HG03460 (cell line): ENCODE measurements around the gene POMT1.
A peak's percentile ranks its signal among the peaks of the same experiment; 100 is the strongest.

ENCODE experiments used
- ATAC-seq: cut with Tn5 transposase; IDR thresholded peaks from one replicate; pipeline ENCODE4 v1.9.1; 2021; ENCODE audit not compliant: unreplicated experiment

The POMT1 gene

DNA sequence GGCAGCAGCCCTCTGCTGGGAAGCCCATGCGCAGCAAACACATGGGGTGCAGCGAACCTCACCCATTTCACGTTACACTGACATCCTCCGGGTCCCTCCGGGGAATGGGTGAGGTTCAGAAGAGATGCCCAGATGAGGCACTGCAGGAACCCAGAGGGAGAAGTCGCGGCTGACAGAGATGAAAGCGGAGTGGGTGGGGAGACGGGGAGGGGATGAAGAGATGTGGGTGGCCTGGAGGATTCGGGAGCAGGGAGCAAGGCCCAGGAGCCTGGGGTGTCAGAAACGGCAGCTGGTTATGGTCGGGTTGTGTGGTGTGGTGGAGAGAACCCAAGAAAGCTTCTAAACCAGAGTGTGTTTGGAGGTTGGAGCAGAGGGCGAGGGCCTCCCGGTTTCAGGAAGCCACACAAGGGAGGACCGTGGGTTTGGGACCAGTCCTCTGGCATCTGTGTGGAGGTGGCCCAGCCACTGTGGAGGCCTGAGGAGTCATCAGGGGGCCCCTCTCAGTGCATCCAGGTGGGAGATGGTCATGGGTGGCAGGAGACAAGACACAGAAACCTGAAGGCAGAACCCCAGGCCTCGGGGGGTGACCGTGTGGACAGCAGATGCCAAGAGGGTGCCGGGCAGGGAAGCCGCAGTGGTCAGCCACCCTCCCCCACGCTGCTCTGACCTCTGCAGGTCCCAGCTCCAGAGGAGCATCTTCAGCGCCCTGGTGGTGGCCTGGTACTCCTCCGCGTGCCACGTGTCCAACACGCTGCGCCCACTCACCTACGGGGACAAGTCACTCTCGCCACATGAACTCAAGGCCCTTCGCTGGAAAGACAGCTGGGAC lies 19.8 kb downstream of the POMT1 start:
- ATAC-seq: no peak

DNA sequence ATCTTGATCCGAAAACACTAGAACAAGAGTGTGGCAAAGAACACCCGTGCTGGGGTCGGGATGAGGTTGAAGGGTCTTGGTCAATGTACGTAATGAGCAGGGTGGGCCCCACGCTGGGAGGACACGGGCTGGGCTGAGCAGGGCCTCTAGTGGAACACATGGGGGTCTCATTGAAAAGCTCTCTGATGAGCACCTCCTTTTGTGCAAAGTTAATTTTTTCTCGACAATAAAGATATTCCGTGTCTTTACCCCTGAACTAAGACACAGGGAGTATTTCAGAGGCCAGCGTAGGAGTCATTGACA lies 20.3 kb downstream of the POMT1 start:
- ATAC-seq: no peak

DNA sequence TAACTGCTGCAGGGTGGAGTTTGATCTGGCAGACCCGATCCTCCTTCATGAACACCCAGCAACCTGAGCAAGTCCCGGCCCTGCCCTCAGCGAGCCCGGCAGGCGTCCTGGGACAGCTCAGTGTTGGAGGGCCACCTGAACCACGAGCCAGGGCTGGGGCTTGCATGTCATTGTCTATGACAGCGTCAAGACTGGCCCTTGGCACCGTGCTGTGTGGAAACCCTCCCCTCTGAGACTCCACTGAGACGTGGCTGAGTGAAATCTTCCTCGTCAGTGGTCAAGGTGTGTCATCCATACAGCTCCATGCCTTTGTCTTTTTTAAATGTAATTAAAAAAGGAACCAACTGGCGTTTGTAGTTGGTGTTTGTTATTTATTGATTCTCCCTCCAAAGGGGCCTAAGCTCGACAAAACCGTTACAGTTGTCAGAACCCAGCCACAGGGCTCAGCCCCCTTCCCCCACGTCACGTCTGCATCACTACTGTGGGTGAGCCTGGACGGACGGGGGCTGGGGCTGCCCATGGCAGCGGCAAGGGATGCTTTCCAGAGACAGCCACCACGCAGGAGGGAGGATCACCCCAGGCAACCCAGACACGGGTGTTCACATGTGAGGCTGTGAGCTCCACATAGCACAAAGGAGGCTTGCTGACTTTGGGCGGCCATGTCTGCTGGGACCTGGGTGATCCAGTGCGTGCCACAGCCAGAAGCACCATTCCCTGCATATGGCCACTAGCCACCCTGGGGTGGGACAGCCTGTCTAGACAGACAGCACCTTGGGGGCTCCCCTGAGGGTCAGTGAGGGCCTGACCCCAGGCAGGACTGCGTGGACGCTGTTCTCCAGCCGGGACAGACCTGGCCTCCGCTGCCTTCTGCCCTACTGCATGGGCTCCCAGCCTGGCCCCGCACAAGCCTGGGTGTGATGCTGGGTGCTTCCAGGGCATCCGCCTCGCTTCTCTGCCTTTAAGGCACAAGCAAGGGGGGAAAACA lies 21.0 kb downstream of the POMT1 start:
- ATAC-seq: no peak

DNA sequence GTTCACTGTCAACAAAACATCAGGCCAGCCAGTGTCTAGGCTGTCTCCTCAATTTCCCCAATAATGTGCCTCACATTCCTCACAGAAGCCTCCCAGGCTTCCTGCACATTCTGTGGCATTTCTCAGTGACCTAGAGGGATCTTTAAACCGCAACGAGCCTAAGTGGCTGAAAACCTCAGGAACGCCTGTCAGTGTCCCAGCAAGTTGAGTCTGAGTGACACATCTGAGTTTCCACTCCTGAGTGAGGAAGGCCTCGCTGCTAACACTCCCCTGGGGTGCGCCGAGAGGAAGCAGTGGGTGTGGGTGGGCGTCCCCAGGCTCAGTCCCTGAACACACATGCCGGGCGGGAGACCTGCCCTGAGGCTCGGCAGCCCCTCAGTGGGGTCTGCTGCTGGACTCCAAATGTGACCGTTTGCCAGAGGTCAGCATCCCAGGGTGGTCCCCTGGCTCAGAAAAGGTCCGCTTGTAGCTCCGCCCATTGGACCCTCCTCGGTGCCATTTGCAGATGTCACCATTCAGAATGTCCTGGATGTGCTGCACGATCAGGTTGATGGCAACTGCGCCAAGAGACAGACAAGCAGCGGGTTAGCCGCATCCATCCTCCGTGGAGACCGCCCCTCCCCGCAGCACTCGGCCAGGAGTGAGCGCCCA lies 22.1 kb downstream of the POMT1 start:
- ATAC-seq: no peak

- no peak for ATAC-seq
Measured at GRCh38 chr9:131525643-131526565, 23.2 kb downstream of the POMT1 start.

- no peak for ATAC-seq
Measured at GRCh38 chr9:131528186-131528585, 25.5 kb downstream of the POMT1 start.

GRCh38 chr9:131528886-131529505 lies 26.3 kb downstream of the POMT1 start:
- ATAC-seq: no peak

DNA sequence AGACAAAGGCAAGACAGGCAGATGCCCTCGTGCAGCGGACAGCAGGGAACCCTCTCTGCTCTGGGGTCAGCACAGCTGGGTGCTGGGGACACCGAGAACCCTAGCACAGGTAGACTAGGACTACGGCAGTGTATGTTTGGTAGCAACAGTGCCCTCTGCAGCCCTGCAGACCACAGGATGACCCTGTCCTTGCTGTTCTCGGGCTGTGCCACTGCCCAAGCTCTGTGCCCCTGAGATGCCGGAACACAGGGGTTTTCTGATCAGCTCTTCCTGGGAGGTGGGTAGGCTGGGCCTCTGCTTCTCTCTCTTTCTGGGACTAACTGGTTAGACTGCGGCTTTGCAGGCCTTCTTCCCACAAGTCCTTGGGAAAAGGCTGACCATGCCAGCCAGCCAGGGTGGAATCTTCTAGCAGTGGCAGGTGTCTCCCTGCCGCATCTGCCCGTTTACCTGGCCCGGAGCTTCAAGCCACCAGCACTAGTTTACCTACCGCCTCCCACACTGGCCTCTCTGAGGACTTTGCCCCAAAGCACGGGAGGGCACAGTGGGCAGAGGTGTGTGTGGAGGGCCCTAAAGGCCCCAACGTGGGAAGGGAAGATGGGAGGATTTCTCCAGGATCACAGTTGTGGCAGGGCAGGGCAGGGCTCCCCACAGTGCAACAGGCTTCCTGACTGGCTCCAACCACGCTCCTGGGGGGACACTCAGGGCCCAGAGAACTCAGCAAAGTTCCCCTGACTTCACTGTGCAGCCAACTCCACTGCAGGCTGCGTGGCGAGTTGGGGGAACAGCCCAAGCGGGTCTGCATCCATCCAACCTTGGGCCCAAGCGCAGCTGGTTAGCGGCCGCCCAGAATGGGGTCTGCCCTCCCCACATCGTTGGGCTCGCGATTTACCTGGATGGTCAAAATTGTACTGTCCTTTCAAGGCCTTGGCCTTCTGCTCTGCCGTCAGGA lies 27.2 kb downstream of the POMT1 start:
- no peak for ATAC-seq

GRCh38 chr9:131530546-131530919 lies 27.8 kb downstream of the POMT1 start:
- peak; percentile 22 for ATAC-seq

- peak; percentile 83 for ATAC-seq
Measured at GRCh38 chr9:131530920-131531832, 28.5 kb downstream of the POMT1 start, which contains the start of gene UCK1. UCK1 (minus strand) TSS chr9:131531263; CDS start chr9:131531174, 89 bp downstream.

DNA sequence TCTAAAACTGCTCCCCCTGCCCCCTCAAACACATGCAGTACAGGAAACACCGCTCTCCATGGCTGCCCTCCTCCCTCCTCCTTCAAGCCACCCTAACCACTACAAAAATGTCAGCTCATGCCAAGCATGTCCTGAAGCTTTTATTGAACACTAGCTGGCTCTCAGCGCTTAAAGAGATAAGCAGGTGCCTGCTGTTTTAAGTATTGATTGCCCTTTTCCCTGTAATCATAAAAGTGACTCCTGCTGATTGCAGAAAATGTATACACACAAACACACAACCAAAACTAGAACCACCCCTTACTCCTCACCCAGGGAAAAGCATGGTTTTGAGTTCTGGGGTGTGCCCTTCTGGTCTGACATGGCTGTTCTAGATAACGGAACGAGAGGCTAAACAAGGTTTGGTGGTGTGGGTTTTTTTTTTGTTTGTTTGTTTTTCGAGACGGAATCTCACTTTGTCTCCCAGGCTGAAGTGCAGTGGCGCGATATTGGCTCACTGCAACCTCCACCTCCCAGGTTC lies 32.1 kb downstream of the POMT1 start:
- ATAC-seq: no peak

- ATAC-seq: no peak
Measured at GRCh38 chr9:131537946-131538345, 35.2 kb downstream of the POMT1 start.

GRCh38 chr9:131539223-131539923 lies 36.7 kb downstream of the POMT1 start:
- ATAC-seq: no peak

DNA sequence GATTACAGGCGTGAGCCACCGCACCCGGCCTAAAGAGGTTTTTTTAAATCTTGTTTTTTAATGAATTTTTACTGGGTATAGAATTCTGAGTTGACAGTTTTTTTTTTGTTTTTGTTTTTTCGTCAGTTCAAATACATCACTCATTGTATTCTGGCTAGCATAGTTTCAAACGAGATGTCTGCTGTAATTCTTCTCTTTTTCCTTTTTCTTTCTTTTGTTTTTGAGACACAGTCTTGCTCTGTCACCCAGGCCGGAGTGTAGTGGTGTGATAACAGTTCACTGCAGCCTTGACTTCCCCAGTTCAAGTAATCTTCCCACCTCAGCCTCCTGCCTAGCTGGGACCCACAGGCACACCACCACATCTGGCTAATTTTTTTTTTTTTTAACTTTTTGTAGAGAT lies 40.4 kb downstream of the POMT1 start:
- no peak for ATAC-seq

- ATAC-seq: no peak
Measured at GRCh38 chr9:131545003-131545785, 42.5 kb downstream of the POMT1 start, which contains the start of gene PRRT1B. PRRT1B (plus strand) TSS chr9:131545523; CDS start chr9:131545616, 93 bp downstream.

- ATAC-seq: no peak
Measured at GRCh38 chr9:131545786-131546335, 43.1 kb downstream of the POMT1 start.
